HG02763 (cell line): ENCODE data around the gene ABLIM2.

Experiments used
- ATAC-seq: cut with Tn5 transposase; IDR thresholded peaks from one replicate; pipeline ENCODE4 v1.9.1; 2021; ENCODE audit warnings: mild to moderate bottlenecking, moderate library complexity; ENCODE audit not compliant: unreplicated experiment

Gene ABLIM2

DNA sequence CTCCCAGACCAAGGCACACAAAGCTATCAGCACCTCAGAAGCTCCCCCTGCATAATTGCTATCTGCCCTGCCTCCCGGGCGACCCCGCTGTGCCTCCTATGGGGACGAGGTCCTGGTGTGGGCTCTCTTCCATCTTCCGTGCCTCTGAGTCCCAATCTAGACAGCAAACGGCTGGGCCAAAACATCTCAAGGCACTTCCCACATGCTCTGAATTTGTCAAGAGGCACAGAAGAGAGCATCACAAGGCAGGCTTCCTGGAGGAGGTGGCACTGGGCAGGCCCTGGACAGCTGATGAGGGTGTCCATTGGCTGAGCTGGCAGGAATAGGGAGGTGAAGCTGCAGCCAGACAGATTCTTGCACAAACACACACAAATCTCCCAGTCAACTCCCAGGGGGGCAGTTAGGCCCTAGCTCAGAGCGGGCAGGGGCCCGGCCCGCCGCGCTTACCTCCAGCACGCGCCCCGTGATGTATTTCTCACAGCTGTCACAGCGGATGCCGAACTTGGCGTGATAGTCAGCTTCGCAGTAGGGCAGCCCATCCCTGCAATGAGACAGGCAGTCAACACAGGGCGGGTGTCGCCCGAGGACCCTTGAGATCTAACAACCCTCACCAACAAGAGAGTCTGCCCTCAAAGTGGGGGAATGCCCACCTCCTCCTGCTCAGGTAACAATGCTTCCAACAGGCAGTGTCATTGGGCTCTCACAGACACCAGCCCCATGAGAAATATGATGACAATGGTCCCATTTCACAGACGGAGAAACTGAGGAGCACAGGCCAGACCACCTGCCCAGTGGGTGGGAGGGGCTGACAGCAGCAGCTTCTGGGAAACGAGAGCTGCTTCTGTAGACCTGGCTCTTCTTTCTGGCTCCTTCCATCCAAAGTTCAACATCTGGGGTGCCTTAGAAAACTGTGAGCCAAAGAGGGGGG lies 81.2 kb downstream of the ABLIM2 start:
- ATAC-seq = no peak

DNA sequence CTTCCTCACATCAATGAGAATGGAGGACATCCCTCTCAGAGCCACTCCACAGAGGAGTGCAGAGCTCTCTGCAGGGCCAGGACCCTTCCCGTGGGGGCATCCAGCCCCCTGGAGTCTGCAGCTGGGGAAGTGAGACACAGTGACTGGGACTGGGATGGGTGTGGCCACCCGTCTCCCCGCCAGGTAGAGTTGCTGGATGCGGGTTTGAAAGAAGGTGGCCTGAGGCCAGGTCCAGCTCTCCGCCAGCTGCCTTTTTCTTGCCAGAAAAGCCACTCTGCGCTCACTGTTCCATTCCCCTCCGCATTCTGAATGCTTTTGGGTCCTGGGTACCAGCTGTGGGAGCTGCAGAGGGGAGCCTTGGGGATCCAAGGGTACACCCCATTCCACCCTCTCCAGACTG lies 82.6 kb downstream of the ABLIM2 start:
- no peak for ATAC-seq

DNA sequence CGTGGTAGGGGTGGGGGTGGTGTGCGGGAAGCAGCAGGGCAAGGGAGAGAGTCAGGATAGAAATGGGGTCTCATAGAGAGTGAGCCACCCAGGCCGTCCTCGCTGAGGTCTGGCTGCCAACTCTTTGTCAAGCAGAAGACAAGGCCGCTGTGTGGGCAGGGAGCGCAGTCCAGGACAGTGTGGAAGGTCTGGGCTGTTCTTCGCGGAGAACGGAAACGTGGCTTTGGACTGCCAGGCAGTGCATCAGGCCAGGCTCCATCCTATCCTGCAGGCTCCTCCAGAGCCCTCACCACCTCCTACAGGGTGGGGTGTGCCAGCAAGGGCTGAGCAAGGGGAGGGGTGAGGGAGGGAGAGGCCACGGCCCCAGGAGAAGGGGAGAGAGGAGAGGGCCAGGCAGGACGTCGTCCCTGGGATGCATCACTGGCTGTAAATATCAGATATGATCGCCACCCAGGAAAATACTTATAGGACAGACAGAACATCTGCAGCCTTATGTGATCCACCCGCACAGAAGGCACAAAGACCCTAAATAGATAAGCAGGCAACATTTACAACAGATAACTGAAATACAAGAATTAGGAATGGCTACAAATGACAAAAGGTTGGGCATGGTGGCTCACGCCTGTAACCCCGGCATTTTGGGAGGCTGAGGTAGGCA lies 85.3 kb downstream of the ABLIM2 start:
- no peak for ATAC-seq

DNA sequence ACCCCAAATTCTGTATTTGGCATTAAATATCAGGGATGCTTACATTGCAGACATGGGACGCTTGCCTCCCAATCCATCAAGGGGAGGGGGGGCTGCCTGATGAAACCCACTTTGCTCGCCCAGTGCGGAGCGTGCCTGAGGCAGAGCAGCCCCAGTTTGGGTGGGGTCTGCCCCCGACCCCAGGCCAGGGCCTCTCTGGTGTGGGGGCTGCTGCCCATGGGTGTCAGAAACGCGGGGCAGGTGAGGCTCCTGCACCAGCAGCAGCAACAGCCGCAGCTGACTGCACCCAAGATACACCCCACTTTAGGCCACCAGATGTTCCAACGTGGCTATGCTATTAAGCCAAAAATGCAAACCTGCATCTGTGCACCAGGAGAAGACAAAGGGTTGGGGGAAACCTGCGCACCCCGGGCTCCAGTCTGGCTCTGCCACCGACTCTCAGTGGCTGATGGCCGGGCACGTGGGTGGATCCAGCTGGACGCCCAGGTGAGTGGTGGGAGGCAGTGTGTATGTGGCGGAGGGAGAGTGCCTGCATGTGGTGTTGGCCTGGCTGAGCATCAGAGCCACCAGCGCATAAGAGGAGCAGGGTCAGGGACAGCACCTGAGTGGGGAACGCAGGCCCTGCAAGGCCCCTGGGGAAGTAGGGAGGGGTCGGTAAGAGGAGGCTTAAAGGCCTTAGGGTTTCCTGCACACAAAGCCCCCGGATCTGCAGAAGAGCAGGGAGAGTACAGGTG lies 86.2 kb downstream of the ABLIM2 start:
- ATAC-seq = no peak

DNA sequence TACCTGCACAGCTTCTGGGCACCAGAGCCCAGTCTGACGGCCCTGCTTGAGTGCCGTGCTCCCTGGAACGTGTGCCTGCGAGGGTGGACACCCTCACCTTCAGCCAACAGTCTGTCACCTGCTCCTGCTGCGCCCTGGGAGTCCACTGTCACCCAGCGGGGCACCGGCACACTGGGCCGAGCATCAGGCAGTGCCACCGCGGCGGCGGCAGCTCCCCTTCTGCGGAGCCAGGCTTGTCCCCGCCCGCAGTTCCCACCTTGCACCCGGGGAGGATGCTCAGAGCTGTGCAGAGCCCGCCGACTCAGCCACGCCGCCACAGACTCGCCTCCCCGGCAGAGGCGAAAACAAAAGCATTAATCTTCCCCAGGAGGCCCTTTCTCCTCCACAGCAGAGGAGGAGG lies 86.8 kb downstream of the ABLIM2 start:
- no peak for ATAC-seq

DNA sequence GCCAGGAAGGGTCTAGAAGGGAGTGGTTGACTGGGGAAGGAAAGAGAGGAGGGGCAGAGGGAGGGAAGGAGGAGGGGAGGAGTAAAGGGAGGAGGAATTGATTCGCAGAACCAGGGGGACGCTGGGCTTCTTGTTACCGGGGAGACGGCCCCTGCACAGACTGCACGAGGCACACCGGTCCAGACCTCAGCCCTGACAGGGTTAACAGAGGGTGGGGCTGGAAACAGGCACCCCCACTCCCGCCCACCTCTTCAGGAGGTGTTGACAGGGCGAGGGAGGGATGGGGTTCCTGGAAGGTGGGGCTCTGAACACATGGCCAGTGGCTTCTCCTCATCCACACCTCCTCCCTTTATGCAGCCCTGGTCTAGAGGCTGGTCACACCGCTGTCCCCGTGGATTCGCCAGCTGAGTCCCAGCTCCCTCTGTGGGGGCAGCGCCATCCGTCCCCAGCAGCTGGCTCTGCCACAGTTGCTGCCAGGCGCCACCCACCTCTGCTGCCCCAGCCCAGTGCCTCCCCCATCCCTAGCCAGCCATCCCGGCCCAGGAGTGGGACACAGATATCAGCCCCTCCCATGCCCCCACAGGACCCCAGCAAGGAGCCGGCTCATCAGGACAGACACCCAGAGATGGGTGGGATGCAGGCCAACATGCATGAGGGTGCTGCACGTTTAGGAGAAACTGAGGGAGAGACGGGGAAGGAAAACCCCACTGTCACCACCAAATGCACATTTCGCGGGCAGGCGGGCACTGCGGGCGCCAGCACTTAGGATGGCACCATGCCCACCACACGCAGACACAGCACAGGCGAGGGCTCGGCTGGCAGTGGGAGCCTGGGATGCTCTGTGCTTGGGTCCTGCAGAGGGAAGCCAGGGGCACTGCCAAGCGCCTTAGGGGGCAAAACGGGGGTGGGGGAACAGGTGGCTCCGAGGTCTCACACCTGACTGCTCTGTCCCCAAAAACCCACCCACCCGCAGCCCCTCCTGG lies 87.6 kb downstream of the ABLIM2 start:
- ATAC-seq = no peak

DNA sequence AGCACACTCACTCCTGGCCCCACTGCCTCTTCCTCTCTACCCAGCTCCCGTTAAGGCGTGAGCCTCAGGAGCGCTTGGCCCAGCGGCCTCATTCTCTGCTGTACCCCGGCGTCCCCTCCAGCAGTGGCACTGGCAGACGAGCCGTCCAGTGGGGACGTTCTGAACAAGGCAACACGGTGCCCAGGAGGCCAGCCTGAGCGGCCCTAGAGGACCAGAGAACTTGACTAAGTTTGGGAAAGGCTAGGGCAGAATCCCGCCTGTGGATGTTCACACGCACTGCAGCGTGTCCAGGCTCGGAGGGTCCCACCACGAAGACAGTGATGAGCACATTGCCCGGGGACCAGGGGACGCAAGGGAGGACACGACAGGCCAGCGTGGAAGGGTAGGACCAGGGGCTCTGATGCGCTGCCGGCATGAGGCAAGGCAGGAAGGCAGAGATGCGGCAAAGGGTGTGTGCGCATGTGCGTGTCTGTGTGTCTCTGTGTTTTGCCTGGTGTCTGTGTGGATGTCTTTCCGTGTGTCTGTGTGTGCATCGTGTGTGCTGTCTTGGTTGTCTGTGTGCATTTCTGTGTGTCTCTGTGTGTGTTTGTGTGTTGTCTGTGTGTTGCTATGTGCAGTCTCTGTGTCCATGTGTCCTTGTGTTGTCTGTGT lies 89.4 kb downstream of the ABLIM2 start:
- ATAC-seq = no peak

DNA sequence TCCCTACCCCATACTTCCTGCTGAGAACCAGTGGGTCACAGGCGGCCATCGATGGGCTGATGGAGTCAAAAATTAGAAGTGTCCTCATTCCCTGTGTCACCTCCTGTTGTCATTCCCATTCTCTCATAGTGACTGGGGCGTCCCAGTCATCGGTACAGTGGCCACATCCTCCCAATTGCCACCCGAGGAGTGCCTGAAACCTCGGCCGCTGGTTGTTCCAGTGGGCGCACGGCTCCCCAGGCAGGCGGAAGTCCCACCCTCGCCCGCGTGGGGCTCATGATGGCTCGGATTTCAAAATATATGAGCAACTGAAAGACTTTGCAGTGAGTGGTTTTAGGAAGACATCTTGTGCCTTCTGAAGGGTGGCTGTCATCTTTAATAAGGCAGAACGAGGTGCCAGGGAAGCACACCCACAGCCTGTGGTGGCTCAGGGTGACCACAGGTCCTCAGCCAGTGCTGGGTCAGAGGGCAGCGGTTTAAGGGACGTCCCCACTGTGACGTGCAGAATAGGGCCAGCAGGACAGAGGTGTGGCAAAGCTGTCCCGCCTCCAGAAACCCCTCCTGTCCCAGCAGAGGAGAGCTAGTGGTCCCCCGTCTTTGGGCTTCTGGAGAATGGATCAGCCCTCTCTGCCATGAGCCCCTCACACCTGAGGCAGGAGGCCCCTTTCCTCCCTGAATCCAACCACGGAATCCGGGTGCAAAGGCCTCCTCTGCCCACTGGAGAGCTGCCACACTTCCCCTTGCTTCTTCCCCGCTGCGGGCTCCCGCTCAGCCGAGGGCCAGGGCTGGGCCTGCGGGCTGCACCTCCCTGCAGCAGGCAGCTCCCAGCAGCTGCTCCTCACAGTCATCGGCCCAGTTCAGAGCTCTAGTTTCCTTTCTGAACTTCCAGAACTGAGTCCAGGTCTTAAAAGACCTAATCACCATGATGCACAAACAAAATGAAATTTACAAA lies 90.4 kb downstream of the ABLIM2 start:
- ATAC-seq = no peak

DNA sequence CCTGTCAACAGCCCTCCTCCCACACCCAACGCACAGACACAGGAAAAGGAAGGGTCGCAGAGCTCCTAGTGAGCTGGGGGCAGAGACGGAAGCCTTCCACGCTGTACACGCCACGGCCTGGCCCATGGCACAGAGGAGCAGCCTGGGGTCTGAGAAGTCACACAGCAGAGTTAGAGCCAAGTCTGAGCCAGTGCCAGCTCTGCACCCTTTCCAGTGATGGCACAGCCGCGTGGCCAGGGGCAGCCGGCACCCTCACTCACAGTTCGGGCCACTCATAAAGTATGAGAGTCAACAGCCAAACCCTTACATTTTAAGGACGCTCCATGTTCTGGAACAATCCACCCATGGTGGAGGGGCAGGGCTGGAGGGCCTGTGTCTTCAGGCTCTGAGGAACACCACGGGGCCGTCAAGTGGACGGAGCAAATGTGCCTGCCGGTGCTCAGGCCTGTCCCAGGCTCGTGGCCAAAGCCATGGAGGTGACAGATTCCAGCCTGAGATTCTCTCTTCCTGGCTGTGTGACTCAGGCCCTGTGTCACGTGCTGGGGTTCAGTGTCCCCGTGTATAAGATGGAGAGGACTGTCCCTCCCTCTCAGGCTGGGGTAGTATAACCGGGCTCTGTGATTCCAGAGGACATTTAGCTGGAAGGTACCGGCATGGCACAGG lies 91.2 kb downstream of the ABLIM2 start:
- no peak for ATAC-seq

DNA sequence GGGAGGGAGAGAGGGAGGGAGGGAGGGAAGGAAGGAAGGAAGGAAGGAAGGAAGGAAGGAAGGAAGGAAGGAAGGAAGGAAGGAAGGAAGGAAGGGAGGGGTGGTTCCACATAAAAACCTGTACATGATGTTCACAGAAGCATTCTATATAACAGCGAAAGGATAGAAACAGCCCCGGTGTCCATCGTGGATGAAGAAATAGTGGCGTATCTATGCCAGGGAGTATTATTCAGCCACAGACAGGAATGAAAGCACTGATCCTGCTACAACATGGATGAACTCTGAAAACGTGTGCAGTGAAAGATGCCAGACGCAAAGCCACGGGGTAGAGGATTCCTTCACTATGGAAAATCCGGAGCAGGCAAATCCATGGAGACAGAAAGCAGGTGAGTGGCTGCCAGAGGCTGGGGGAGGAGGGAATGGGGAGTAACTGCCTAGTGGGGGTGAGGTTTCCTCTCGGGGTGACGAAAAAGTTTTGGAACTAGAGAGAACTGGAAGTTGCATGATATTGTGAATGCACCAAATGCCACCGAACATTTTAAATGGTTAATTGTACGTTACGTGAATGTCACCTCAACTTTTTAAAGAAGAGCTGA lies 92.2 kb downstream of the ABLIM2 start:
- no peak for ATAC-seq

DNA sequence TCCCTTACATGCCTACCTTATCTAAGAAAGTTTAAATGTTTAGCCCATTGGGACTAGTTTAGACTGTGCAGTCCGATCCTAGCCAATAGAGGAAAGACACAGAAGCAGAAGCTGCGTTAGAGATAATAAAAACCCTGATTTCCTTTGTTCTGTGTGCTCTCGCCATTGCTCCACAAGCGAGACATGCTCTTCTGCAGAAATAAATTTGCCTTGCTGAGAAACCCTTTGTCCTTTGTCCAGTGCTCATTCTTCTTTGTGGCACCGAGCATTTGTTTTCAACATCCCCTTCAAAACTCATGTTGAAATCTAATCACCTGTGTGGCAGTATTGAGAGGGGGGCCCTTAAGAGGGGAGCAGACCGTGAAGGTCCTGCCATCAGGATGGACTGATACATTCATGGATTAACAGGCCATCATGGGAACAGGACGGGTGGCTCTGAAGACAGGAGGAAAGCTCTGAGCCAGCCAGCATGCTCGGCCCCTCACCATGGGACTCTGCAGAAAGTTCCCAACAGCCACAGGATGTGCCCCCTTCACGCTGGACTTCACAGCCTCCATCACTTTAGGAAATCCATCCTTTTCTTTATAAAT lies 94.5 kb downstream of the ABLIM2 start:
- no peak for ATAC-seq

DNA sequence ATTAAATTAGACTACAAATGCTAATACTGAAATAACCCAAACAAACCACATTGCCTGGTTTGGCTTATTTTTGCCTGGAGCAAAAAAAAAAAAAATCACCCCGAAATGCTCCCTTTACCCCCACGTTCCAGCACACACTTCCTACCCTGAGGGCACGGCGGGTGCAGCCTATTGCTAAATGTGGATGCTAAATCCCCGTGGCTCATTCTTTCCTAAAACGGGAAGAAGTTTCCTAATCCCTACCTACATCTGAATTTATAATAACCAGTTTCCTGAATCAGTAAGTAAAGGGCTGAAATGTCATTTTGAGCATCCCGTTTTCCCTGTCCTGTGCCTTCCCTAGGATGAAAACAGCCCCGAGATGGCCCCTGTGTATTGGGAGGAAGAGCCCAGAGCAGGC lies 97.0 kb downstream of the ABLIM2 start:
- no peak for ATAC-seq

DNA sequence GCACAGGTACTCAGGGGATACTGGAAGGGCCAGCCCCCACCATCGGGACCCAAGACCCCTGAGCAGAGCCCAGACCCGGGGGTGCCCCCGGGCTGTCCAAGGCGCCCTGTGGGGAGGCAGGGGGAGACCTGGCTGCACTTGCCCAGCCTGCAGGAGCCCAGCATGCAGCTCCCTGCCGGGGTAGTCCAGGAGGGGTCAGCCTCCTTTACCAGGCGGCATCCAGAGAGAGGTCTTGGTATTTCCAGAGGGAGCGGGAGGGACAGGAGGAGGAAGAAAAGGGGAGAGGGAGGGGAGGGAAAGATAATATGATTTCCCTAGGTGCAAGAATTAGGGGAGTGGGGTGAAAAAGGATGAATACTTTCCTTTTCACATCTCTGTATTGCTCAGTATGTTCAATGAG lies 97.5 kb downstream of the ABLIM2 start:
- no peak for ATAC-seq

DNA sequence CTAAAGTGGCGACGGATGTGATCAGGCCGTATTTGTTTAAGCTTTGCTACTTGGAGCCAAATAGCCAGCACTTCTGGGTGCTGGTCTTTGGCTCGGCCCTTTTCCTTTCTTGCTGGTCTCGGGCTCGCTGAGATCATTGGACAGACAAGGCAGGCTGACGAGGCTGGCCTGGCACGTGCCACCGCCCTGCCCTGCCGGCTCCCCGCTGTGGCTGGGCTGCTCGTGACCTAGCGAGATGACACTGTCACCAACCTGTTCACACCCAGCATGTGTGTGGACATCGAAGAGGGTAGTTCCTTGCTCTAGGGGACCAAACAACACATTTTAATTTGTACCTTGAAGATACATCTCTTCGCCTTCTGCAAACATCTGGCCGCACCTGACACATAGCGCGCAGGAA lies 98.0 kb downstream of the ABLIM2 start:
- ATAC-seq = no peak

DNA sequence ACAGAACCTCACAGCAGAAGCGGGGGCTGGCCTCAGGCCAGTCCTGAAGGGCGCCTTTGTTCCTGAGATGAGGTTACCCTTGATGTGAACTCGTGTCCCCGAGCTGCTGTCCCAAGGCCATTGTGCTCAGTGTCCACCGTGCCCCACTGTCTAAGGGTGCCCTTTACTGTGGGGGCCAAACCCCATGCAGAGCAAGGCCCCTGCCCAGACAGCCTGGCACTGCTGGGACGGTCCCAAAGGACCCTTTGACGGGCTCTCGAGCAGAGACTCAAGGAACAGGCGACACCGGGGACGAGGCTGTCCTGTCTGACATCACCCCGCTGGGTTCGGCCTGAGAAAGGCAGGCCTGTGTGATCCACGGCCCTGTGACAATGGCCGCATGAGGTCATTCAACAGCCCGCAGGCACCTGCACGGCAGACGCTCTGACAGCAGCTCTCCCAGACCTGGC lies 100.6 kb downstream of the ABLIM2 start:
- no peak for ATAC-seq

DNA sequence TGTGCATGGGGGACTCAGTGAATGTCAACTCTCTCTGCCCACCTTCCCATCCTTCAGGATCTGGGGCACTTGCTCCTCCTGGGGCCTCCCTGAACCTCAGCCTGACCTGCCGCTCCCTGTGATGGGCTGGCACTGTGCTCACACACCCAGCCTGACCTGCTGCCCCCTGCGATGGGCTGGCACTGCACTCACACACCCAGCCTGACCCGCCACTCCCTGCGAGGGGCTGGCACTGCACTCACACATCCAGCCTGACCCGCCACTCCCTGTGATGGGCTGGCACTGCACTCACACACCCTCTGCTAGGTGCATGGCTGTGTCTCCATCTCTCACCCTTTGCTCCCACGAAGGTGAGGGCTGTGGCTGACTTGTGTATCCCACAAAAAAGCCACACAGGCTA lies 103.4 kb downstream of the ABLIM2 start:
- no peak for ATAC-seq

DNA sequence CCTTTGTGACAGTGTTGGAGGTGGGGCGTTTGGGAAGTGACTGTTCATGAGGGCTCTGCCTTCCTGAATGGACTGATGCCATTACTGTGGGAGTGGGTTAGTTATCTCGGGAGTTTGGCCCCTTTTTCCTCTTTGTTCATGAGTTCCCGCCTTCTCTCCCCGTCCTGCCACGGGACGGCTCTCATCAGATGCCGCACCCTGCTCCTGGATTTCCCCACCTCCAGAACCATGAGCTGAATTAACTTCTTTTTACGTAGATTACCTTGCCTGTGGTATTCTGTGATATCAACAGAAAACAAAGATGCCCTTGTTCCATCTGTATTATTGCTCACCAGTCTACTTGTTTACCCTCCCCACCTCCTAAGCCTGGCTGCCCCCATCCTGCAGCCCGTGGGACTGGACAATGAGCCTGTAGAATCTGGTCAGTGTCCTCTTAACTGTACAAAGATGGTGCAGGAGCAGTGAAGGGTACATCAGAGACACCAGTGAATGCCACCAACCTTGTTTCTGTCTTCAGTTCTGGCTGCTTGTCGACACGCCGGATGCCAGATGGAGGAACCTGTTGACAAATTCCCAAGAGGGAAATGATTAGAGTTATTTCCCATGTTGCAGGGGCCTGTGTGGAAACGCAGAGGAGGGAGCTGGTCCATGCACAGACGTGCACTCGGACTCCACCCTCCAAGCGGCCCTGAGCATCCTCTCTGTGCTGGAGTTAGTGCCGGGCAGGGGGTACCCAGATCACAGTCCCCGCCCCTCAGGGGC lies 104.7 kb downstream of the ABLIM2 start:
- ATAC-seq = no peak
